ENCODE measurements around the gene SAP30L.

- TF ChIP-seq CTCF (IDR thresholded peaks at IDR 0.05) (no peak), POLR2AphosphoS5 (IDR thresholded peaks at IDR 0.05) (no peak)
These were observed 64.2 kb downstream of the SAP30L start for GRCh38 chr5:154509784-154510555.

Data from breast epithelium (tissue), 3 donors.